CD8-positive, alpha-beta memory T cell (primary cell): ENCODE data around the gene ROCK1. TPM values are rescaled to one million over a fixed set of nuclear protein-coding genes. Genes with fewer than 3 reads are reported as not detected.
"Not testable (repeated sequence)": the region's sequence is repeated elsewhere in the genome, so short reads cannot be mapped to it uniquely, and the experiment has no call there.

Source experiments
- CTCF ChIA-PET: fragments of 350-600 bp; sonication (Branson Sonifier 250); formaldehyde crosslinking; loops from one replicate; lab custom pipeline; 2021; ENCODE audit warnings: antibody characterized with exemption; lab: Charles Lee
- POLR2A ChIA-PET: fragments of 350-600 bp; sonication (Branson Sonifier 250); formaldehyde crosslinking; loops from one replicate; lab custom pipeline; 2021; ENCODE audit warnings: antibody characterized with exemption; lab: Charles Lee
- DNase-seq, 5 donors: peaks; one replicate each; pipeline versions ENCODE4 v3.0.0 to v3.0.0-alpha.2; 2020 to 2022; ENCODE audit warnings: mixed read lengths in 1 of 5
- H3K27ac ChIP-seq: one replicate; pipeline ENCODE4 v1.7.0; 2013; ENCODE audit warnings: low read depth, mild to moderate bottlenecking, low read length, moderate library complexity
- H3K27me3 ChIP-seq: 2 replicates; pipeline ENCODE4 v1.7.0; 2013; ENCODE audit warnings: low read length, mild to moderate bottlenecking; ENCODE audit not compliant: insufficient read depth, poor library complexity, severe bottlenecking
- H3K36me3 ChIP-seq: 2 replicates; pipeline ENCODE4 v1.7.0; 2013; ENCODE audit warnings: mild to moderate bottlenecking, low read length, moderate library complexity; ENCODE audit not compliant: insufficient read depth
- H3K4me1 ChIP-seq: 2 replicates; pipeline ENCODE4 v1.7.0; 2013; ENCODE audit warnings: mild to moderate bottlenecking, low read length, moderate library complexity; ENCODE audit not compliant: insufficient read depth
- H3K4me3 ChIP-seq: 2 replicates; pipeline ENCODE4 v1.7.0; 2013; ENCODE audit warnings: mild to moderate bottlenecking, low read length
- H3K9me3 ChIP-seq: 2 replicates; pipeline ENCODE4 v1.7.0; 2013; ENCODE audit warnings: mild to moderate bottlenecking, low read length
- H3K27ac Mint-ChIP-seq, 8 donors: one replicate each; pipeline ENCODE4 v1.8.0; 2020 to 2021; ENCODE audit warnings: mixed read lengths in 8 of 8, mild to moderate bottlenecking in 6 of 8, inconsistent platforms in 3 of 8, moderate library complexity in 3 of 8
- H3K27me3 Mint-ChIP-seq, 2 donors: one replicate each; pipeline ENCODE4 v1.8.0; 2020 to 2021; ENCODE audit warnings: mixed read lengths in 2 of 2, mild to moderate bottlenecking in 1 of 2, moderate library complexity in 1 of 2
- H3K36me3 Mint-ChIP-seq, 3 donors: one replicate each; pipeline ENCODE4 v1.8.0; 2020 to 2021; ENCODE audit warnings: mixed read lengths in 3 of 3, inconsistent platforms in 1 of 3, mild to moderate bottlenecking in 1 of 3
- H3K4me1 Mint-ChIP-seq, 3 donors: one replicate each; pipeline ENCODE4 v1.8.0; 2020 to 2021; ENCODE audit warnings: mixed read lengths in 3 of 3, inconsistent platforms in 1 of 3, mild to moderate bottlenecking in 1 of 3
- H3K4me3 Mint-ChIP-seq, 7 donors: one replicate each; pipeline ENCODE4 v1.8.0; 2020 to 2021; ENCODE audit warnings: mixed read lengths in 7 of 7, mild to moderate bottlenecking in 6 of 7, moderate library complexity in 4 of 7, inconsistent platforms in 2 of 7
- H3K9me3 Mint-ChIP-seq, 5 donors: one replicate each; pipeline ENCODE4 v1.8.0; 2020 to 2022; ENCODE audit warnings: mixed read lengths in 5 of 5, mild to moderate bottlenecking in 3 of 5, moderate library complexity in 2 of 5, inconsistent platforms in 1 of 5
- polyA plus RNA-seq: library from polyadenylated mRNA; unstranded; fragments of 300-500 nt; fragmentation: Illumina TruSeq; gene quantifications from one replicate; pipeline ENCODE4 v1.2.3, GENCODE V29; 2021
- total RNA-seq, 2 experiments: library from RNA; stranded (reverse); gene quantifications; one replicate each; pipeline ENCODE4 v1.2.3, GENCODE V29; 2021

Gene ROCK1
- 10 to 100 TPM; 62.0 to 66.5 TPM for total RNA-seq
- 41.7 TPM for polyA plus RNA-seq

GRCh38 chr18:21111346-21112139 lies at the start of gene ROCK1:
TSS of gene ROCK1 (minus strand) at chr18:21111813. CDS start at chr18:21110910, 903 bp downstream.
- Histone ChIP-seq H3K4me3 (peak within 1 kb of the TSS; percentile 77), H3K4me1 (peaks cover 34% of the 10 kb centered on the region), H3K36me3 (no peaks in the 10 kb centered on the region), H3K27me3 (no peaks in the 10 kb centered on the region), H3K27ac (peak within 1 kb of the TSS; percentile 88), H3K9me3 (no peaks in the 10 kb centered on the region)
- Mint-ChIP-seq H3K4me1 (peaks cover 7 to 11% (median 7%) of the 10 kb centered on the region in 3 donors), H3K27ac (peak within 1 kb of the TSS; percentile 90 to 98 (median 95)), H3K9me3 (no peaks in the 10 kb centered on the region), H3K36me3 (peaks cover 0 to 17% (median 2%) of the 10 kb centered on the region in 3 donors), H3K4me3 (no peak within 1 kb of the TSS), H3K27me3 (no peaks in the 10 kb centered on the region)
- DNase-seq = peak; percentile 96 to 100 (median 99)
- ChIA-PET POLR2A (interaction anchor here (0.6 to 1.7 kb wide), 6 partner anchors 25 to 648 kb away, joined by 3 to 9 read pairs (median 3); partner anchors contain the start of genes ABHD3 and ESCO1), CTCF (interaction anchor here (0.6 to 1.5 kb wide), 7 partner anchors 12 to 489 kb away, joined by 3 to 7 read pairs (median 3); partner anchors contain the start of gene ESCO1)

DNA sequence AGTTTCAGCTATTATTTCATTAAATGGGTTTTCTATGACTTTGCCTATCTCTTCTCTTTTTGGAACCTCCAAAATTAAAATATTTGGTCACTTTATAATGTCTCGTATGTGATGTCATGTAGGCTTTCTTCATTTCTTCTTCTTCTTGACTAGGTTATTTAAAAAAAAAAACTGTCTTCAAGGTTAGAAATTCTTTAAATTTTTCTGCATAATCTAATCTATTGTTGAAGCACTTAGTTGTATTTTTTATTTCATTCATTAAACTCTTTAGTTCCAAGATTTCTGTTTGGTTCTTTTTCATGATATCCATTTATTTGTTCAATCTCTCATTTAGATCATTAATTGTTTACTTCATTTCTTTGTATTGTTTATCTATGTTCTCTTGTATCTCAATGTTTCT lies 43.8 kb upstream of the ROCK1 start:
- POLR2A ChIA-PET = no interaction called here
- Histone ChIP-seq H3K27me3 (no peaks in the 10 kb centered on the region), H3K36me3 (no peaks in the 10 kb centered on the region), H3K4me3 (no peak overlapping the region), H3K9me3 (no peaks in the 10 kb centered on the region), H3K27ac (no peak overlapping the region), H3K4me1 (no peaks in the 10 kb centered on the region)
- CTCF ChIA-PET = no interaction called here
- no peak overlapping the region for H3K4me3 Mint-ChIP-seq
- H3K27ac Mint-ChIP-seq = no peak overlapping the region
- H3K4me1 Mint-ChIP-seq = no peaks in the 10 kb centered on the region
- peaks cover 10 to 31% of the 10 kb centered on the region in 2 donors for H3K27me3 Mint-ChIP-seq
- peaks cover 28 to 35% (median 32%) of the 10 kb centered on the region in 5 donors for H3K9me3 Mint-ChIP-seq
- H3K36me3 Mint-ChIP-seq = peaks cover 0 to 23% (median 2%) of the 10 kb centered on the region in 3 donors
- DNase-seq = no peak

DNA sequence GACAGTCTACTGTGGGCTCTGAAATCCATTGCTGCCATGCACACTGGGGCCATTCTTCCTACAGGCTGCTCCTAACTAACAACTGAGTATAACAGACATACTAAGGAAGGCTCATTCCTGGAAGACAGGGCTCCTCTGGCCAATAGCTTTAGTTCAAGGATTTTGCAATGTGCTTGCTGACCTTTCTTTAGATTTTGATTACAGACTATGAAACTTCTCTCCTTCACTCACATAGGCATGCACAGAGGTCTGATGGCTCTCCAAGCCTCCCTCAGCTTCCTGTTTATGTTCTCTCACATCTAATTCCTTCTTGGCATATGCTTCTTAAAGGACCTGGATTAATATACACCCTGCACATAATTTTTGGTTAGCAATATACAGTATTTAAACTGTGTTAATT lies 34.4 kb upstream of the ROCK1 start:
- Mint-ChIP-seq H3K36me3 (no peaks in the 10 kb centered on the region), H3K9me3 (no peaks in the 10 kb centered on the region)
- POLR2A ChIA-PET = no interaction called here

GRCh38 chr18:21145371-21145770 lies 33.8 kb upstream of the ROCK1 start:
- Histone ChIP-seq H3K27me3 (no peaks in the 10 kb centered on the region), H3K36me3 (no peaks in the 10 kb centered on the region), H3K9me3 (no peaks in the 10 kb centered on the region), H3K4me3 (no peak overlapping the region), H3K27ac (no peak overlapping the region), H3K4me1 (no peaks in the 10 kb centered on the region)
- no peak for DNase-seq
- Mint-ChIP-seq H3K27ac (no peak overlapping the region), H3K36me3 (no peaks in the 10 kb centered on the region), H3K4me3 (no peak overlapping the region), H3K9me3 (no peaks in the 10 kb centered on the region), H3K27me3 (peaks cover 7 to 17% of the 10 kb centered on the region in 2 donors), H3K4me1 (no peaks in the 10 kb centered on the region)
- ChIA-PET CTCF (no interaction called here), POLR2A (no interaction called here)

More for the DNA sequence above, 34.4 kb upstream of the ROCK1 start:
- Mint-ChIP-seq H3K27me3 (peaks cover 7 to 17% of the 10 kb centered on the region in 2 donors), H3K4me3 (no peak overlapping the region), H3K4me1 (no peaks in the 10 kb centered on the region), H3K27ac (no peak overlapping the region)
- Histone ChIP-seq H3K36me3 (no peaks in the 10 kb centered on the region), H3K27me3 (no peaks in the 10 kb centered on the region), H3K9me3 (no peaks in the 10 kb centered on the region), H3K4me3 (no peak overlapping the region), H3K4me1 (no peaks in the 10 kb centered on the region), H3K27ac (no peak overlapping the region)
- CTCF ChIA-PET = no interaction called here
- no peak for DNase-seq

GRCh38 chr18:21141668-21142422 lies 30.2 kb upstream of the ROCK1 start:
- H3K9me3 Mint-ChIP-seq = no peaks in the 10 kb centered on the region
- ChIA-PET POLR2A (no interaction called here), CTCF (interaction anchor here (0.8 kb wide), 1 partner anchor 76 kb away, joined by 3 read pairs; no protein-coding TSS in a partner anchor)
- no peak overlapping the region for H3K4me3 Mint-ChIP-seq
- Histone ChIP-seq H3K4me3 (no peak overlapping the region), H3K4me1 (no peaks in the 10 kb centered on the region), H3K27me3 (no peaks in the 10 kb centered on the region), H3K9me3 (no peaks in the 10 kb centered on the region), H3K27ac (no peak overlapping the region), H3K36me3 (no peaks in the 10 kb centered on the region)
- peaks cover 3 to 6% of the 10 kb centered on the region in 2 donors for H3K27me3 Mint-ChIP-seq
- no peaks in the 10 kb centered on the region for H3K36me3 Mint-ChIP-seq
- no peak overlapping the region for H3K27ac Mint-ChIP-seq
- H3K4me1 Mint-ChIP-seq = no peaks in the 10 kb centered on the region
- no peak for DNase-seq

DNA sequence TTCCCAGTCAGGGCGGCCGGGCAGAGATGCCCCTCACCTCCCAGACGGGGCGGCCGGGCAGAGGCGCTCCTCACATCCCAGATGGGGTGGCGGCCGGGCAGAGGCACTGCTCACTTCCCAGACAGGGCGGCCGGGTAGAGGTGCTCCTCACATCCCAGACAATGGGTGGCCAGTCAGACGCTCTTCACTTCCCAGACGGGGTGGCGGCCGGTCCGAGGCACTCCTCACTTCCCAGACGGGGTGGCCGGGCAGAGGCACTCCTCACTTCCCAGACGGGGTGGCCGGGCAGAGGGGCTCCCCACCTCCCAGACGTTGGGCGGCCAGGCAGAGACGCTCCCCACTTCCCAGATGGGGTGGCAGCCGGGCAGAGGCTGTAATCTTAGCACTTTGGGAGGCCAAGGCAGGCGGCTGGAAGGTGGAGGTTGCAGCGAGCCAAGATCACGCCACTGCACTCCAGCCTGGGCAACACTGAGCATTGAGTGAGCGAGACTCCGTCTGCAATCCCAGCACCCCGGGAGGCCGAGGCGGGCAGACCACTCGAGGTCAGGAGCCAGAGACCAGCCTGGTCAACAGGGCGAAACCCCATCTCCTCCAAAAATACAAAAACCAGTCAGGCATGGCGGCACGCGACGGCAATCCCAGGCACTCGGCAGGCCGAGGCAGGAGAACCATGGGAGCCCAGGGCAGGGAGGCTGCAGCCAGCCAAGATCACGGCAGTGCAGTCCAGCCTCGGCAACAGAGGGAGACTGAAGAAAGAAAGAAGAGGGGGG lies 26.3 kb upstream of the ROCK1 start:
- H3K27me3 Mint-ChIP-seq, H3K4me1 Mint-ChIP-seq: not testable (repeated sequence)

GRCh38 chr18:21134895-21135294 lies 23.3 kb upstream of the ROCK1 start:
- Mint-ChIP-seq H3K36me3 (no peaks in the 10 kb centered on the region), H3K27ac (no peak overlapping the region), H3K4me1 (no peaks in the 10 kb centered on the region), H3K9me3 (no peaks in the 10 kb centered on the region), H3K27me3 (peaks cover 0 to 3% of the 10 kb centered on the region in 2 donors), H3K4me3 (no peak overlapping the region)
- H3K36me3 ChIP-seq = no peaks in the 10 kb centered on the region
- H3K27me3 ChIP-seq = no peaks in the 10 kb centered on the region
- ChIA-PET POLR2A (no interaction called here), CTCF (no interaction called here)
- no peak overlapping the region for H3K4me3 ChIP-seq
- H3K9me3 ChIP-seq = no peaks in the 10 kb centered on the region
- H3K27ac ChIP-seq = no peak overlapping the region
- H3K4me1 ChIP-seq = no peaks in the 10 kb centered on the region
- peak in 2 of 5 donors; percentile 16 to 23 for DNase-seq

More for the DNA sequence above, 26.3 kb upstream of the ROCK1 start:
- H3K36me3 Mint-ChIP-seq, H3K4me1 ChIP-seq, H3K27me3 ChIP-seq, DNase-seq, CTCF ChIA-PET, H3K9me3 ChIP-seq, H3K4me3 Mint-ChIP-seq, H3K27ac Mint-ChIP-seq, POLR2A ChIA-PET, H3K36me3 ChIP-seq, H3K4me3 ChIP-seq, H3K27ac ChIP-seq, H3K9me3 Mint-ChIP-seq: not testable (repeated sequence)
